MCF 10A (cell line): Measurements from ENCODE around the gene DDX46. TPM values are rescaled to one million over a fixed set of nuclear protein-coding genes. Genes with fewer than 3 reads are reported as not detected.

ENCODE experiments used
- BruUV-seq: library from RNA; stranded (reverse); fragments of 400-500 nt; replicated peaks from 2 replicates; lab custom pipeline; 2021; lab: Mats Ljungman, UMichigan
- CTCF ChIA-PET: fragments of 300-600 bp; sonication (Branson Sonifier 250); formaldehyde crosslinking; extraction: SDS; loops from one replicate; lab custom pipeline; 2021; ENCODE audit warnings: antibody characterized with exemption, inconsistent platforms; lab: Yijun Ruan, JAX
- POLR2A ChIA-PET: fragments of 300-600, 350-650 bp; sonication (Branson Sonifier 250); formaldehyde crosslinking; extraction: SDS; loops from one replicate; lab custom pipeline; 2020; ENCODE audit warnings: antibody characterized with exemption, inconsistent platforms; lab: Yijun Ruan, JAX
- DNase-seq: peaks from one replicate; pipeline ENCODE4 v3.0.0-alpha.2; 2018; ENCODE audit not compliant: unreplicated experiment
- H3K27ac Mint-ChIP-seq: one replicate; pipeline ENCODE4 v1.8.0; 2022; ENCODE audit warnings: mild to moderate bottlenecking, low read depth, mixed read lengths; ENCODE audit not compliant: unreplicated experiment
- H3K27me3 Mint-ChIP-seq: one replicate; pipeline ENCODE4 v1.8.0; 2022; ENCODE audit warnings: mixed read lengths; ENCODE audit not compliant: insufficient read depth, unreplicated experiment
- H3K36me3 Mint-ChIP-seq: one replicate; pipeline ENCODE4 v1.8.0; 2022; ENCODE audit warnings: mild to moderate bottlenecking, moderate library complexity, mixed read lengths; ENCODE audit not compliant: insufficient read depth, unreplicated experiment
- H3K4me1 Mint-ChIP-seq: one replicate; pipeline ENCODE4 v1.8.0; 2022; ENCODE audit warnings: mixed read lengths; ENCODE audit not compliant: insufficient read depth, unreplicated experiment
- H3K4me3 Mint-ChIP-seq: one replicate; pipeline ENCODE4 v1.8.0; 2022; ENCODE audit warnings: mild to moderate bottlenecking, moderate library complexity, mixed read lengths; ENCODE audit not compliant: unreplicated experiment
- H3K9me3 Mint-ChIP-seq: one replicate; pipeline ENCODE4 v1.8.0; 2022; ENCODE audit warnings: mixed read lengths; ENCODE audit not compliant: unreplicated experiment
- CTCF ChIP-seq: fragments of 200-600 bp; IDR thresholded peaks from one replicate; pipeline ENCODE4 v1.8.0; 2022; ENCODE audit warnings: antibody characterized with exemption, mild to moderate bottlenecking; ENCODE audit not compliant: unreplicated experiment
- intact Hi-C: fragments of 100-400 bp; cut with micrococcal nuclease; formaldehyde crosslinking; loops from 2 replicates; pipeline ENCODE4 v1.14.1; 2022
- total RNA-seq: library from RNA; stranded (reverse); gene quantifications from 2 replicates; pipeline ENCODE4 v1.2.3, GENCODE V29; 2022

DDX46 gene
- total RNA-seq, 1 experiment from 2014 or later = 77.0 TPM

- H3K27me3 Mint-ChIP-seq = no peaks in the 10 kb centered on the region
- H3K9me3 Mint-ChIP-seq = no peaks in the 10 kb centered on the region
- CTCF ChIA-PET = interaction anchor here (0.6 kb wide), 1 partner anchor 91 kb away, joined by 3 read pairs; no protein-coding TSS in a partner anchor
- BruUV-seq = no TSS peak
- intact Hi-C loops = no loop called here
- no peak for DNase-seq
- H3K4me1 Mint-ChIP-seq = peaks cover 6% of the 10 kb centered on the region
- H3K4me3 Mint-ChIP-seq = no peak overlapping the region
- peaks cover 85% of the 10 kb centered on the region for H3K36me3 Mint-ChIP-seq
- TF ChIP-seq CTCF = no peak
- no peak overlapping the region for H3K27ac Mint-ChIP-seq
- POLR2A ChIA-PET = interaction anchor here (0.9 to 1.2 kb wide), 3 partner anchors 9 to 17 kb away, joined by 3 read pairs; partner anchors contain the start of gene TXNDC15
Observed at GRCh38 chr5:134857401-134857800, 98.8 kb downstream of the DDX46 start.

- H3K36me3 Mint-ChIP-seq = peaks cover 43% of the 10 kb centered on the region
- no peaks in the 10 kb centered on the region for H3K27me3 Mint-ChIP-seq
- ChIA-PET CTCF (interaction anchor here (1.1 to 3.4 kb wide), 4 partner anchors 9 to 13 kb away, joined by 5 to 13 read pairs (median 8); no protein-coding TSS in a partner anchor), POLR2A (interaction anchor here (1.4 to 2.0 kb wide), 4 partner anchors 9 to 19 kb away, joined by 3 to 11 read pairs (median 5); partner anchors contain the start of genes C5orf24 and TXNDC15)
- H3K27ac Mint-ChIP-seq = no peak overlapping the region
- no peaks in the 10 kb centered on the region for H3K4me1 Mint-ChIP-seq
- intact Hi-C loops = no loop called here
- TF ChIP-seq CTCF = no peak
- no TSS peak for BruUV-seq
- H3K4me3 Mint-ChIP-seq = no peak overlapping the region
- no peaks in the 10 kb centered on the region for H3K9me3 Mint-ChIP-seq
- no peak for DNase-seq
Observed at GRCh38 chr5:134864707-134865106, 106.1 kb downstream of the DDX46 start.

DNA sequence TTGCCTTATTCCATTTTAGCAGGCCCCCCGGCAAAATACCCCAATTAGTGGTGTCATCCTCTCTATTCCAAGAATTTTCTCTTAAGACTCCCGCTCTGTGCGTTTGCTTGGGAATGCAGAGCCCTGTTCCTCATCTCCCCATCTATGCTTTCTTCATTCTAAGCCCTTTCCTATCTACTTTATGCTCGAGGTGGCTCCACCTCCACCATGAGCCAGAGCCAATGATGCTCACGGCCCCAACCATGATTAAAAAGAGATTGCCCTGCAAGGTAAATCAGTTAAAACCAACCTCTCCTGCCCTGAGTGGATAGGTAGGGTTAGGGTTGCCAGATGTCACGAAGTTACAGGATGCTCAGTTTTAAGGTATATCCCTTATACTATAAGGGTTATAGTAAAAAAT, 114.9 kb downstream of the DDX46 start:
- Mint-ChIP-seq H3K4me1 (peaks cover 27% of the 10 kb centered on the region), H3K27me3 (no peaks in the 10 kb centered on the region), H3K36me3 (peaks cover 21% of the 10 kb centered on the region), H3K9me3 (no peaks in the 10 kb centered on the region), H3K27ac (no peak overlapping the region), H3K4me3 (peak overlapping the region; percentile 98)
- ChIA-PET CTCF (interaction anchor here (0.7 to 1.9 kb wide), 6 partner anchors 19 to 320 kb away, joined by 3 to 7 read pairs (median 4); partner anchors contain the start of gene PCBD2), POLR2A (interaction anchor here (0.7 to 2.9 kb wide), 17 partner anchors 9 to 1980 kb away, joined by 3 to 32 read pairs (median 4); partner anchors contain the start of genes C5orf24, PCBD2 and SKP1)
- BruUV-seq = TSS peak; percentile 64
- peak; percentile 8 for DNase-seq
- TF ChIP-seq CTCF = no peak
- intact Hi-C loops = no loop called here

DNA sequence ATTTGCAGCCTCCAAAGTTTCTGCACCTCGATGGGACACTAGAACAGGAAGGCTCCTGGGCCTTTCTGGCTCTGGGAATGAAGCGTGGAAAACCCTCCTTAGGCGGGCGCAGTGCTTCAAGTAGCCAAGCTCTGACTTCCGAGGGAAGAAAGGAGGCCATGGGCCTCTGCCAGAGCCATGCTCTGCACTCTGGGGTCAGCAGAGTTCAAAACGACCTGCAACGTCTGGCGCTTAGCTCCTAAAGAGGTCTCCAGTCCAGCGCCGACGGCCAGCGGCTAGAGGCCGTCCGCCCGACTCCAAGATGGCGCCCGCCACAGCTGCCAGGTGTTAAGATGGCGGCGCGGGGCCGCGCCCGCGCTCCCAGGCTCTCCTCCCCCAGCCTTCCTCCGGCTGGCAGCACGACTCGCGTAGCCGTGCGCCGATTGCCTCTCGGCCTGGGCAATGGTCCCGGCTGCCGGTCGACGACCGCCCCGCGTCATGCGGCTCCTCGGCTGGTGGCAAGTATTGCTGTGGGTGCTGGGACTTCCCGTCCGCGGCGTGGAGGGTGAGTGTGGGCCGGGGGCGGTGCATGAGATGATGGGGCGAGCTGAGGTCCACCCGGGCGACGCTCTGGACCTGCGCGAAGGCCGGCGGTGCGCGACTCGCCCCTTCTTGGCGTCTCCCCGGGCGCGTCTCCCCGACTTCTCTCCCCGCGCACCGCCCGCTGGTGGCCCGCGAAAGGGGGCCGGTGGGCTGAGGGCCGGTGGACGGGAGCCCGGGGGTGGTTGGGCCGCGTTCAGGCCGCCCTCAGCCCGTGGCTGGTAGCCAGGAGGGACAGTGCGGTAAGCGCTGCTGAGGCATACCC, 115.6 kb downstream of the DDX46 start, which contains the start of gene TXNDC15:
TXNDC15 (plus strand) TSS at position 385 of the 844 bp plus-strand sequence; CDS start at position 442, 57 bp downstream.
- no peak for TF ChIP-seq CTCF
- intact Hi-C loops = loop anchor here (1.0 kb wide), 1 partner anchor 30 kb away; no protein-coding TSS in a partner anchor
- Mint-ChIP-seq H3K9me3 (no peaks in the 10 kb centered on the region), H3K27ac (peak within 1 kb of the TSS; percentile 97), H3K4me1 (peaks cover 28% of the 10 kb centered on the region), H3K27me3 (no peaks in the 10 kb centered on the region), H3K4me3 (peak within 1 kb of the TSS; percentile 98), H3K36me3 (peaks cover 21% of the 10 kb centered on the region)
- no TSS peak for BruUV-seq
- ChIA-PET POLR2A (interaction anchor here (0.7 to 2.9 kb wide), 18 partner anchors 9 to 1981 kb away, joined by 3 to 32 read pairs (median 4); partner anchors contain the start of genes C5orf24, PCBD2 and SKP1), CTCF (interaction anchor here (0.5 to 1.9 kb wide), 6 partner anchors 25 to 1912 kb away, joined by 3 to 7 read pairs (median 4); partner anchors contain the start of gene PCBD2)
- peak; percentile 87 for DNase-seq
